MCF 10A (cell line): ENCODE measurements around the gene FAM171A1. TPM values are rescaled to one million over a fixed set of nuclear protein-coding genes. Genes with fewer than 3 reads are reported as not detected.

Experiments
- BruUV-seq: library from RNA; stranded (reverse); fragments of 400-500 nt; replicated peaks from 2 replicates; lab custom pipeline; 2021; lab: Mats Ljungman, UMichigan
- CTCF ChIA-PET: fragments of 300-600 bp; sonication (Branson Sonifier 250); formaldehyde crosslinking; extraction: SDS; loops from one replicate; lab custom pipeline; 2021; ENCODE audit warnings: antibody characterized with exemption, inconsistent platforms; lab: Yijun Ruan, JAX
- POLR2A ChIA-PET: fragments of 300-600, 350-650 bp; sonication (Branson Sonifier 250); formaldehyde crosslinking; extraction: SDS; loops from one replicate; lab custom pipeline; 2020; ENCODE audit warnings: antibody characterized with exemption, inconsistent platforms; lab: Yijun Ruan, JAX
- DNase-seq: peaks from one replicate; pipeline ENCODE4 v3.0.0-alpha.2; 2018; ENCODE audit not compliant: unreplicated experiment
- H3K27ac Mint-ChIP-seq: one replicate; pipeline ENCODE4 v1.8.0; 2022; ENCODE audit warnings: mild to moderate bottlenecking, low read depth, mixed read lengths; ENCODE audit not compliant: unreplicated experiment
- H3K27me3 Mint-ChIP-seq: one replicate; pipeline ENCODE4 v1.8.0; 2022; ENCODE audit warnings: mixed read lengths; ENCODE audit not compliant: insufficient read depth, unreplicated experiment
- H3K36me3 Mint-ChIP-seq: one replicate; pipeline ENCODE4 v1.8.0; 2022; ENCODE audit warnings: mild to moderate bottlenecking, moderate library complexity, mixed read lengths; ENCODE audit not compliant: insufficient read depth, unreplicated experiment
- H3K4me1 Mint-ChIP-seq: one replicate; pipeline ENCODE4 v1.8.0; 2022; ENCODE audit warnings: mixed read lengths; ENCODE audit not compliant: insufficient read depth, unreplicated experiment
- H3K4me3 Mint-ChIP-seq: one replicate; pipeline ENCODE4 v1.8.0; 2022; ENCODE audit warnings: mild to moderate bottlenecking, moderate library complexity, mixed read lengths; ENCODE audit not compliant: unreplicated experiment
- H3K9me3 Mint-ChIP-seq: one replicate; pipeline ENCODE4 v1.8.0; 2022; ENCODE audit warnings: mixed read lengths; ENCODE audit not compliant: unreplicated experiment
- intact Hi-C: fragments of 100-400 bp; cut with micrococcal nuclease; formaldehyde crosslinking; loops from 2 replicates; pipeline ENCODE4 v1.14.1; 2022
- total RNA-seq: library from RNA; stranded (reverse); gene quantifications from 2 replicates; pipeline ENCODE4 v1.2.3, GENCODE V29; 2022
- TF ChIP-seq, protein P1 (sequence below): fragments of 200-600 bp; IDR thresholded peaks from one replicate; pipeline ENCODE4 v1.8.0; 2022; ENCODE audit warnings: antibody characterized with exemption, mild to moderate bottlenecking; ENCODE audit not compliant: unreplicated experiment

FAM171A1 gene
- total RNA-seq, 1 experiment from 2014 or later, result 9.3 TPM

DNA sequence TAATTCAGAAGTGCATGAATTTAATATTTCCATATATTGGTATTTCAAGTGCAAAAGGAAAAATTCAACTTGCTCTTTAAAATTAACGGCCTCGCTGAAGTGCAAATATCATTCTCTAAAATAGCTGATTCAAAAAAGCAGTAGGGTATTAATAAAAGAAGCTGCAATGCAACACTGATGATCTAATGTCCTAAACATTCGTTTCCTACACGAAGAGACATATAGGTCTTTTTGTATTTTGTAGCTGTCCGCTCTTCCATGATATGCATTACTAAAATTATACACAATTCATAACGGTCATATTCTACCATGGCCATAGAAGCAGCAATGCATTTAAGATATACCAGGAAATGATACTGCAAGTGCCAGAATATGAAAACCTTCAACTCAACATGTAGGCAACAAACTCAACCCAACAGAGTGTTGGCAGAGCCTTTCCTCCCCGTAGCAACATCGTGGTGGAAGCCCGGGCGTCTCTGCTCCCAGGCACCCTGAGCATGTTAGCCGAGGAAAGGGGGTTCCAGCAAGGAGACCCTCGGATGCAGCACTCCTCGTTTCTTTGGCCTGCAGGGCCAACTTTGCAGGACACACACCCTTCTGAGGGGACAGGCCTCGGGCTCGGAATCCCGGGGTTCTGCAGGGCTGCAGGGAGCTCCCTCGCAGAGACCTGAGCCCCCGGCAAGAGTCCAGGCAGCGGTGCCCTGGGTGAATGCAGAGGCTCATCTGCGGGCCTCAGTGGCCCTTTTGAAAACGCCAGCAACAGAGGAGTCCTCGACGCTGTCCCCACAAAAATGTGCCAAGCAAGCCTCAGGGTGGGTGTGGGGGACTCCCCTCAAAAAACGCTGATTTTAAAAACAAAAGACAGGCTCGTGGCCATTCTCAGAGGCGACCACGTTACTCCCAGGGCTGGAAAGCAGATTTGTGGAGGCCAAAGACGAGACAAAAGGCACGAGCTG is 1.6 kb downstream of the FAM171A1 start:
- Mint-ChIP-seq H3K4me1 (no peaks in the 10 kb centered on the region), H3K27ac (peak overlapping the region; percentile 49), H3K27me3 (no peaks in the 10 kb centered on the region), H3K4me3 (peak overlapping the region; percentile 74), H3K9me3 (no peaks in the 10 kb centered on the region), H3K36me3 (no peaks in the 10 kb centered on the region)
- ChIA-PET POLR2A (interaction anchor here (0.6 to 1.6 kb wide), 4 partner anchors 203 to 1992 kb away, joined by 3 to 5 read pairs (median 3); partner anchors contain the start of gene RPP38), CTCF (interaction anchor here (0.6 to 0.7 kb wide), 6 partner anchors 30 to 1799 kb away, joined by 3 to 4 read pairs (median 3); no protein-coding TSS in a partner anchor)
- intact Hi-C loops, result loop anchor here (5.0 to 10.0 kb wide), 5 partner anchors 107 to 872 kb away; partner anchors contain the start of genes CDNF, HSPA14, MSANTD7 and NMT2
- no peak for DNase-seq
- TF ChIP-seq, protein P1, sequence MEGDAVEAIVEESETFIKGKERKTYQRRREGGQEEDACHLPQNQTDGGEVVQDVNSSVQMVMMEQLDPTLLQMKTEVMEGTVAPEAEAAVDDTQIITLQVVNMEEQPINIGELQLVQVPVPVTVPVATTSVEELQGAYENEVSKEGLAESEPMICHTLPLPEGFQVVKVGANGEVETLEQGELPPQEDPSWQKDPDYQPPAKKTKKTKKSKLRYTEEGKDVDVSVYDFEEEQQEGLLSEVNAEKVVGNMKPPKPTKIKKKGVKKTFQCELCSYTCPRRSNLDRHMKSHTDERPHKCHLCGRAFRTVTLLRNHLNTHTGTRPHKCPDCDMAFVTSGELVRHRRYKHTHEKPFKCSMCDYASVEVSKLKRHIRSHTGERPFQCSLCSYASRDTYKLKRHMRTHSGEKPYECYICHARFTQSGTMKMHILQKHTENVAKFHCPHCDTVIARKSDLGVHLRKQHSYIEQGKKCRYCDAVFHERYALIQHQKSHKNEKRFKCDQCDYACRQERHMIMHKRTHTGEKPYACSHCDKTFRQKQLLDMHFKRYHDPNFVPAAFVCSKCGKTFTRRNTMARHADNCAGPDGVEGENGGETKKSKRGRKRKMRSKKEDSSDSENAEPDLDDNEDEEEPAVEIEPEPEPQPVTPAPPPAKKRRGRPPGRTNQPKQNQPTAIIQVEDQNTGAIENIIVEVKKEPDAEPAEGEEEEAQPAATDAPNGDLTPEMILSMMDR, result no peak
- BruUV-seq, result no TSS peak

DNA sequence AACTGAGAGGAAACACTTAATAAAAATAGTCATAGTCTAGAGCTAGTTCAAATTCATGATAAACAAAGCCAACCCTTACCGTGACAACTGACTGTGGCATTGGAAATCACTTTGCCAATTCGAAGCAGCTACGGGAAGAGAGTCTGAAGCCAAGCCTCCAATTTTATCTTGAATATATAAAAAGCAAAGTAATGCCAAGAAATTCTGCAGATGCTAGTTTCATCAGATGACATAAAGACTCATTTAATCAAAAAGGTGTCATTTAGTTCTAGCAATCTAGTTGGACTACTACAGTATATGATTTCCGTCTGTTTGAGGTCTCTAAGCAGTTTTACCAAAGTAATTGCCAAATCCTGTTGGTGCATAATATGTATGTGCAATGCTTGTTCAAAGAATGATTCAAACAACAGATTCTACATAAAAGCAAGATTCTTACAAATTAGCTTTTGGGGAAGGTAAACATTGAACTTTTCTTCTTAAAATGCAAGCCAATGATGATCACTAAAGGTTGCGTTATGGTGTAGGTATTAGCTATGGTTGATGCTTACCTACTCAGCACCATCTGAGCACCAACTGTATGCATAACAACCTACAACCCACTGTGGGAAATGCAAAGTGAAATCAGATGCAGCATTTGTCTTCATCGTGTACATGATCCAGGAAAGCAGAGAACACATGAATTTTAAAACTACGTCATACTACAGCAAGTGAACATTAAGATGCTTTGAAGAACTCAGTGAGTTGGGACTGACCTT is 2.8 kb downstream of the FAM171A1 start:
- no peak overlapping the region for H3K27ac Mint-ChIP-seq
- no peaks in the 10 kb centered on the region for H3K36me3 Mint-ChIP-seq
- no peaks in the 10 kb centered on the region for H3K9me3 Mint-ChIP-seq
- ChIA-PET POLR2A (interaction anchor here (1.5 kb wide), 1 partner anchor 18 kb away, joined by 3 read pairs; no protein-coding TSS in a partner anchor), CTCF (interaction anchor here (0.9 to 1.8 kb wide), 2 partner anchors 10 to 269 kb away, joined by 3 to 5 read pairs; no protein-coding TSS in a partner anchor)
- BruUV-seq, result TSS peak; percentile 30
- H3K4me1 Mint-ChIP-seq, result no peaks in the 10 kb centered on the region
- H3K27me3 Mint-ChIP-seq, result no peaks in the 10 kb centered on the region
- TF ChIP-seq, protein P1, result no peak
- intact Hi-C loops, result no loop called here
- DNase-seq, result no peak
- no peak overlapping the region for H3K4me3 Mint-ChIP-seq

DNA sequence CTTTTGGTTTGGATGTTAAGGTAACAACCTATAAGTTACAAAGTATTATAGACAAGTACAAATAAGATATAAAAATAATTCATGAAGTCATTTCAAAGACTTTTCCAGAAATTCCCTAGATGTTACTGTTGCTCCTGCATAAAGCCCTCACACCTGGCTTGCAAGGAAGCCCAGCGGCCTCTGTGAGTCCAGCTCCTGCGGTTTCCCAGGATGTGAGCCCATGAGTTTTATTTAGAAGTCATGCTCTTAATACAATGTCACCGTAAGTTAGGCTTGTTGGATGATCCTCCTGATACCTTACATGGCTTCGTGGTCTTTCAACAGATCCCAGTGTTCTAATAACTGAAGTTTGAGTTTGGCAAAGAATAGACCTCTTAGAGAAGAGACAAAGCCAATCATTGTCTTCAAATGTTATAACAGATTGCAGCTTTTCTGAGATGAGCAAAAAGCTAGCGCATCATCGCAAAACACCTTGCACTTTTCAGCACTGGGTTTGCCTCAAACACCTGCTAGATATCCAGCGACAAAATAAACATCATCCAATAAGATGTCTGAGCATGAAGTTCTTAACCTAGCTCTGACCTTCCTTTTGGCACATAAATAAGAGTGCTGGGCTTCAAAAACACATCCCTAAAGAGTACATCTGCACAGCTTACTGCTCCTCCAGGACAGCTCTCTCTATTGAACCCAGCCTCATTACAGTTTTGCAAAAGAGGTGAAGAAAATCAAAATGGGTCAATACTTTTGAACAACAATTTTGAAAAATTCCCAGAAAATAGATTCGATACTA is 3.6 kb downstream of the FAM171A1 start:
- Mint-ChIP-seq H3K27me3 (no peaks in the 10 kb centered on the region), H3K27ac (no peak overlapping the region), H3K4me1 (peaks cover 4% of the 10 kb centered on the region), H3K36me3 (no peaks in the 10 kb centered on the region), H3K4me3 (no peak overlapping the region), H3K9me3 (no peaks in the 10 kb centered on the region)
- TF ChIP-seq, protein P1, result no peak
- CTCF ChIA-PET, result interaction anchor here (0.6 to 1.8 kb wide), 4 partner anchors 9 to 1200 kb away, joined by 3 to 5 read pairs (median 4); no protein-coding TSS in a partner anchor
- BruUV-seq, result no TSS peak
- POLR2A ChIA-PET, result interaction anchor here (1.5 kb wide), 1 partner anchor 19 kb away, joined by 3 read pairs; no protein-coding TSS in a partner anchor
- intact Hi-C loops, result no loop called here
- DNase-seq, result no peak
